ENCODE data around the gene TBC1D22B.
A peak's percentile ranks its signal among the peaks of the same experiment; 100 is the strongest.
"Not testable (repeated sequence)": the region's sequence is repeated elsewhere in the genome, so short reads cannot be mapped to it uniquely, and the experiment has no call there.

The TBC1D22B gene

DNA sequence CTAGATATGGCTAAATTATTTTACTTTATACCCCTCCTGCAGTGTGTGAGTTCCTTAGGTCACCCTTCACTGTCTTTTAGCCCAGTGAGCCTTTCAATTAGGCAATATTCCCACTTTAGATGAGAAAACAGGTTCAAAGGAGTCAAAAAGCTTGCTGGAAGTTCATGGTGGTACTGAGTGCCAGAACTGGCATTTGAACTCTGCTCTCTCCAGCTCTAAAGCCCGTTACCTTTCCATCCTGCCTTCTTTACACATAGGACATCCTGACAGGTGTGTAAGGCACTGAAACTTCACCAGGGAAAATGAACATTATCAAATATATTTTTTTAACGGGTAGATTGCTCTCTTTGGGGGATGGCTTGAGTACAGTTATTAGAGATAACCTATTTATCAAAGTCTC lies 11.5 kb downstream of the TBC1D22B start:
- no peak for DNase-seq

DNA sequence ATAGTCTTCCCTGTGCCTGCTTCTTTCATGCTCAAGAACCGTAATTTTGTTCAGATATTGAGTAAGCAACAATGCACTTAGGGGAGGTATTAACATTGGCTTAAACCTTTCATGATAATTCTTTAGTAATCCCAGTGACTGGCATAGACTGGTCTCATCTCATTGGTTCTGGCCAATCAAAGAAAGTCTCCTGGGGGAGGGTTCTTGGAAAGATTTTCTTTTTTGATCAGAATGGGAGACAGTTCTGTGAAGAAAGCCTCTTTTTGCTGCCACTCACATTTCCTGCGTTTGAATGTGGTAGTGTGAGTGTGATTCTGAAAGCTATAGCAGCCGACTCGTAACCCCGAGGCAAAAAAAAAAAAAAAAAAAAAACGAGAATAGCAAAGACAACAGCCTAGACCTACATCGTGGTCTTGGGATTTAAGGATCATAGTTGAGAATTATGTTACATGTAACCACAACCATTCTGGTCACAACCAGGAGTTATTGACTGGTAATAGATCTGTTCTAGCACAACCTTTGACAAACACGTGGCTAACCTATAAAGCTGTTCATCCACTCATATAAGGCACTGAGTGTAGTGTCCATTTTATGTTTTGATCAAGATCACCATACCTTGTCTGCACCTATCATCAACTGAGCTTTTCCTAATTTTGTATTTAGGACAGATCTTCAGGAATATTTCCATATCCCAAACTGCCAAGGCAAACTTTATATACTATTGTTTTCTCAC lies 15.4 kb downstream of the TBC1D22B start:
- DNase-seq = no peak

- DNase-seq = no peak
These were observed 16.1 kb downstream of the TBC1D22B start for GRCh38 chr6:37273690-37274089.

- no peak for DNase-seq
These were observed 17.8 kb downstream of the TBC1D22B start for GRCh38 chr6:37275350-37275749.

- DNase-seq = no peak
These were observed 19.4 kb downstream of the TBC1D22B start for GRCh38 chr6:37277001-37277409.

- DNase-seq = peak; percentile 13 to 28 (median 22)
These were observed 22.0 kb downstream of the TBC1D22B start for GRCh38 chr6:37279366-37280134.

- DNase-seq = peak in 2 of 3 donors; percentile 20 to 24
These were observed 22.8 kb downstream of the TBC1D22B start for GRCh38 chr6:37280162-37280887.

GRCh38 chr6:37282371-37282770 lies 24.8 kb downstream of the TBC1D22B start:
- DNase-seq = no peak

GRCh38 chr6:37283268-37283667 lies 25.7 kb downstream of the TBC1D22B start:
- DNase-seq = no peak

GRCh38 chr6:37283671-37284151 lies 26.1 kb downstream of the TBC1D22B start:
- DNase-seq = no peak

- DNase-seq = no peak
These were observed 27.2 kb downstream of the TBC1D22B start for GRCh38 chr6:37284781-37285180.

DNA sequence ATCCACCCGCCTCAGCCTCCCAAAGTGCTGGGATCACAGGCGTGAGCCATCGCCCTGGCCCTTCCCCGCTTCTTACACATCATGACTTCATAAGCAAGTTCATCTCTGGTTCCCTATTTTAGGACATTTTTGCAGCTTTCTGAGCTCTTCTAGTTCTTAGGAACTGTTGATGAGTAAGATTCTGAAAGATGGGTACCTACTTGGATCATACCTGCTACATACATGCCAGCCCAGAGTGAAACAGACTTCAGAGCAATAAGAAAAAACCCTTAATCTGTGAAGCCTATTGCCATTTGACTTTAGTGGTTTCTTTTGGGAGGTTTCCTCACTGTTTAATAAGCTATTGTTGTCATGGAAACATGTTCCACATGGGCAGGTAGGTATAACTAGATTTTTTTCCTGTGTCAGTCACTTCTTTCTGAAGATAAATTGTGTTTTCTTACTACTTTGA lies 28.3 kb downstream of the TBC1D22B start:
- DNase-seq = no peak

- no peak for DNase-seq
These were observed 30.1 kb downstream of the TBC1D22B start for GRCh38 chr6:37287519-37288157.

GRCh38 chr6:37288247-37288646 lies 30.7 kb downstream of the TBC1D22B start:
- no peak for DNase-seq

GRCh38 chr6:37289931-37290330 lies 32.4 kb downstream of the TBC1D22B start:
- DNase-seq = no peak

- no peak for DNase-seq
These were observed 35.9 kb downstream of the TBC1D22B start for GRCh38 chr6:37293426-37293825.

DNA sequence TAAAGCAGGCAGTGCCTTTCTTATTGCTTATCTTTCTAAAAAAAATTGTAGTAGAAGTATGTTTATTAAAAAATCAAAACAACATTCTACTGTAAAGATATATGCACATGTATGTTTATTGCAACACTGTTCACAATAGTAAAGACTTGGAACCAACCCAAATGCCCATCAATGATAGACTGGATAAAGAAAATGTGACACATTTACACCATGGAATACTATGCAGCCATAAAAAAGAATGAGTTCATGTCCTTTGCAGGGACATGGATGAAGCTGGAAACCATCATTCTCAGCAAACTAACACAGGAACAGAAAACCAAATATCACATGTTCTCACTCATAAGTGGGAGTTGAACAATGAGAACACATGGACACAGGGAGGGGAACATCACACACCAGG lies 40.1 kb downstream of the TBC1D22B start:
- DNase-seq = not testable (repeated sequence)

DNA sequence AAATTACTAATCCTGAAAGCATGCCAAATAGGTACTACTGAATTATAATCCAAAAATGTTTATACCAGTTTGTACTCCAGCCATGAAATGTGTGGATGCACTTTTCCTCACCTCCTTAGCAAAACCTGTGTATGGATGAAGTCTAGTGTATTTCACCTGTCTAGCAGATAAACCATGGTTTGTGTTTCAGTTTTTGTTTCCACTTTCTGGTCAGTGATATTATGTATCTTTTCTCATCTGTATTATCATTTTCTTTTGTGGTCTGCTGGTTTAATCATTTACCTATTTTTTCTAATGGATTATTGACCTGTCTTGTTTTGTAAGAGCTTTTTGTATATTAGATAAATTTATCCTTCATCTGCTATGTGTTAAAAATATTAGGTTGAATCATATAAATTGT lies 41.4 kb downstream of the TBC1D22B start:
- no peak for DNase-seq

- no peak for DNase-seq
These were observed 42.4 kb downstream of the TBC1D22B start for GRCh38 chr6:37299990-37300389.

- DNase-seq = peak in 2 of 3 donors; percentile 37 to 49
These were observed 44.6 kb downstream of the TBC1D22B start for GRCh38 chr6:37302086-37302686.

DNA sequence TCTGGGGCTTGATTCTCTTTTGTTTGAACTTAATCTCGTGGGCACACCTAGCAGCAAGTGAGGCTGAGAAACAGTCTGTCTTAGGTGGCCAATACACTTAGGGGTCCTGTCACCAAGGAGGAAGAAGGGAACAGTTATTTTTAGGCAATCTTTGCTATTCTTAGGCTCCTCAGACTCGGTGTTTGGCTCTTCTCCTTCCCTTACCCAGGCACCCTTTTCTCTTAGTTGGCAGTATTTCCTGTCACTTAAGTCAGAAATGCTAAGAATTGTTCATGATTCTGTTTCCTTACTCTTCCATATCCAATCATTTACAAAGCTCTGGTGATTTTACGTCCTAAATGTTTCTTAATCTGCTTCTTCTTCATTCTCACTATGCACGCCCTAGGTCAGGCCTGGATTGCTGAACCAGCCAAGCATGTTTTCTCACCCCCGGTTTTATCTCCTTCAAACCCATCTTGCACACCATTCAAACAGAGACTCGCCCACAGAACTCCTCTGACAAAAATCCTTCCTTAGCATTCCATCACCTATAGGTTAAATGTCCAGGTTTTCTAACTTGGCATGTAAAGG lies 45.6 kb downstream of the TBC1D22B start:
- DNase-seq = no peak

Measured in suppressor macrophage treated with lipopolysaccharide for 1 hour (primary cell).